TTC549 (cell line): ENCODE data around the gene CACNA2D3.

Experiments used
- FAIRE-seq: peaks from 2 replicates; lab custom pipeline; 2012; peaks lifted over from hg19 to GRCh38; lab: Jason Lieb, UNC

Gene CACNA2D3

DNA sequence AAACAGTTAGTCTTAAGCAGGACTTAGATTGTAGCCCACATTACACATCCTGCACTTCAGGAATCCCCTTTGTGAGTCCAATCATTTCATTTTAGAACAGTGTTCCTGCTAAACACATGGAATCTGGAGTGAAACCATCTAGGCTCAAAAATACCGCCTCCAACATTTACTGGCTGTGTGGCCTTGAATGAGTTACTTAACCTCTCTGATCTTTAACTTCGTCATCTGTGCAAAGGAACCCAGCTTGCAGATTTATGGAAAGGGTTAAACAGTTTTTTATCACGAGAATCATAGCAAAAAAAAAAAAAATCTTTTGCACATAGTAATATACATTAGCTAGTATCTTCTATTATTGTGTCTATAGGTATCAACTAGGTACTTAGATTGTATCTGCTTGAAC, 813.5 kb downstream of the CACNA2D3 start:
- FAIRE-seq, result no peak

DNA sequence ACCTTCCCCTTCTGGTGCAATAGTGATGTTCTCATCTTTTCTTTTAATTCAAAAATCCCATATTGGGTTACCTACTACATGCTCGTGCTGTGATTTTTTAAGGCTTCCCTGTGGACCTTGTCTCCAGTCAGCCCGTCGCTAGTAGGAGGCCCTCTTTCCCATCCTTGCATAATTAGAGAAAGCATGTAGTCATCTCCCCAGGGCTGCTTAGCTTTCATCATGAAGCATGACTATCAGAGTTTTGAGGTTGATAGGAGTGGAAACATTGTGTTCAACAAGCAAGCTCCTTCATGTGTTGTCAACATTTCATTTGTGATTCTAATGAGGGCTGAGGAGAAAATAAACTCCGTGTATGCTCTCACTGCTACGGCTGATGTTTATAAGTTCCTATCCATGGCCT, 814.2 kb downstream of the CACNA2D3 start:
- no peak for FAIRE-seq

DNA sequence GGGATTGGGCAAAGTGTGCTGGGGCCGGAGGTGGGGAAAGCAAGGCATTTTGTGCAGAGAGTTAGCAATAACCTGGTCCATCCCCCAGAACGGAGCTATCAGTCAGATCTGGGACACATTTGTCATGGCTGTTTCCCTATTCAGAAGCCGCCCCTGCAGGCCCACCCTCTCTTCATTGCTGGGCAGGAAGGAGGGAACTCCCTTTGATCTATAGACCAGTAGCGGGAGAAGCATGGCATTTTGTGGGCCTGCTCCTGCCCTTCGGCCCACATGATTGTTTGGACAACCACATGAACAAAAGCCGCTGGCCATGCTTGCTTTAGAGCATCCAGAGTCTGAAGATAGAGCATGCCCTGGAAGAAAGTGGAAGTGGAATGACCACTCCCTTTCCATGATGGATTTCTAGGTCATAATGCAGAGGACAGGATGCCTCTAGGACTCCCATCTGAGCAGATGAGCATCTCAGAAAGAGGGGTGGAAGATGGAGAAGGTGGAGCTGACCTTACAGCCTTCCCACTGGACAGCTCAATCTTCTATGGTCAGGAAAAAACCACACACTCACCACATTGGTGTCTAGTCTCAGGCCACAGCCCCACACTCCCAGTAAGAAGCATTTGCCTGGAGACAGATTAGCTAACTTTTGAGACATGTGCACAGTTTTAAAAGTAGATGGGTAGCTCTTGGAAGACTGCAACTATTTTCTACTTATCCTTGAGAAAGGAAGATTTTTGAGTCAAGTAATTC, 817.4 kb downstream of the CACNA2D3 start:
- FAIRE-seq, result no peak

DNA sequence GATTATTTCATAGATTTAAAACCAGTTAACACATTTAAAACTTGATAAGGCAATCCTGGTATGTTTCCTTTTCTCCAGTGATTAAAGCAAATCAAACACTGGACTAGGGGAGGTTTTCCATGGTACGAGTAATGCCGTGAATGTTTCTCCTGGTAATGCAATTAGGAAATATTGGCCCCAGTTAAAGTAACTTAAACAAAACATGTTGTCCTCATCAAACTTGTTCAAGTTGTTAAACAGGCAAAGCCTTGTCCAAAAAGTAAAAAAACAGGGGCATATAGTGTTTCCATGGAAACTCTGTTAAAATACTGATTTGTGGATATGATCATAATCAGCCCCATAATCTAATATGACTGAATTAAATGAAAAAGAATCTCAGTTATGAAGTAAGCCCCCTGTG, 818.6 kb downstream of the CACNA2D3 start:
- no peak for FAIRE-seq

DNA sequence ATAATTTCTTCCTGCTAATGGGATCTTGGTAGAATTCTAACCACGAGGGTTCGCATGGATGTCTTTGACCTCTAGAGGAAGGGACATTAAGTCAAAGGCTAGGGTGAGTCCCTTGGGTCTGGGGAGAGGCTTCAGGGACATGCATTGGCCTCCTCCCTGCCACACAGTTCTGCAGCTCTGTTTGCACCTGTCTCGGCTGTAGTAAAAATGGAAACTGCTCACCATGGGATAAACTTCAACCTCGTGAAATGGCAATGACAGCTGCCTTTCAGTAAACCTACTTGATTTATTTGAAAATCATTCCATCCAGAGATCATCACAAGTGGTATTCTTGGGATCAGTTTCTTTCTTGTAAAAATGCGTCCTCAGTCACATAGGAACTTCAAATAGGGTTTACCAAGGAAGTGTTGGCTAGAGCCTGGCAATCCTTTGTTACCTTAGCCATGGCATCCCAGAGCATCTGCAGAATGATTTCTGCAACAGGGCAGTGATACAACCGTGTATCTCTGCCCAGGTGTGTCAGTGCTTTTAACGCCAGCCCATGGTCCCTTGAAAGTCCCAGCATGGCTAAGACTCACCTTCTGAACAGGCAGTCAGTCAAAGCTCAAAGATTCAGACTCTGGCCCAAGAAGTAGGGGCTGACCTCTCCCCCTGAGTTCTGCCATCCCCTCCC, 819.5 kb downstream of the CACNA2D3 start:
- no peak for FAIRE-seq

DNA sequence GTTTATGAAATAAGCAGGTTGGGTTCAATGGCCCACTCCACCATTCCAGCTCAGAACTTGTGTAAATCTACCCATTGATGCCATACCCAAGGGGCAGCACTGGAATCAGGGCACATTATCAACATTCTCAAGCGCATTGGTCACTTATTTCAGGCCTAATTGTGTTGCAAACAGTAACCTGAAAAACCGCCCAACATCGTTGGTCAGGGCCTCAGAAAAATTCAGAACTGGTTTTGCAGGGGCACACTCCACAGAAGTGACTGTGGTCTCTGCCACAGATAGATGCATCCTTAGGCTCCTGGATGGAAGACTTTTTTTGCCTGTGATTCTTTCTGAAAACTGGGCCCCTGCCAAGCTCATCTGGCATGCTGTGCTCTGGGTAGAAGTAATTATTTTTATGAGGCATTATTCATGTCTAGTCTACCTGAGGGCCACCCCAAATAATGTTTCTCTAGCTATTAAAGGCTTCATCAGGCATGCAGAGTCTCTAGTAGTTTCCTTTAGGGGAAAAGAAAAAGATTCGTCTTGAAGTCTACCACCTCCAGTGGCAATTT, 827.2 kb downstream of the CACNA2D3 start:
- FAIRE-seq, result no peak

DNA sequence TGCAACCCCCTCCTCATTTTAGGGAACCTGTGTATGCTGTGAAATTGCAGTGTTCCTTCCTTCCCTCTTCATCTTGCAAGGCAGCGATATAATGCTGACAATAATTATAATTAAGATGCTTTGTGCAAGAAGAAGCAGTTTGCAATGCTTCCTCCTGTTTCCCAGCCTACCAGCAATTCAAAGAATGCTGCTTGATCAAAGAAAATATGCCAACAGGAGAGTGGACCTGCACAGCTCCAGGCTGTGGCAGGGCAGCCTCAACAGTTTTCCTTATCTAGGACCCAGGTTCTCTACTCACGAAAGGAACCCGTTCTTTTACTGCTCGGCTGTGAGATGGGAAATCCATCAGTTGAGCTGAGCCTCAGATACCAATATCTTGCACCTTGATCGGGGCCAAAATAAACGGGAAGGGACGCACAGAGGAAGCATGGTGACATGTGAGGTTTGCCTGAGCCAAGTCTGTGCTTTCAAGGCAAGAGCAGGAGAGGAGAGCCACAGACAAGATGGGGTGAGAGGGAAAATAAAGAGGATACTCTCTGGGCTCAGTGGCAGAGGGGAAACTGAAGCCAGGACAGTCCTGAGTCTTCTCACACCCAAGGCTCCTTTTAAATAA, 828.1 kb downstream of the CACNA2D3 start:
- FAIRE-seq, result no peak

DNA sequence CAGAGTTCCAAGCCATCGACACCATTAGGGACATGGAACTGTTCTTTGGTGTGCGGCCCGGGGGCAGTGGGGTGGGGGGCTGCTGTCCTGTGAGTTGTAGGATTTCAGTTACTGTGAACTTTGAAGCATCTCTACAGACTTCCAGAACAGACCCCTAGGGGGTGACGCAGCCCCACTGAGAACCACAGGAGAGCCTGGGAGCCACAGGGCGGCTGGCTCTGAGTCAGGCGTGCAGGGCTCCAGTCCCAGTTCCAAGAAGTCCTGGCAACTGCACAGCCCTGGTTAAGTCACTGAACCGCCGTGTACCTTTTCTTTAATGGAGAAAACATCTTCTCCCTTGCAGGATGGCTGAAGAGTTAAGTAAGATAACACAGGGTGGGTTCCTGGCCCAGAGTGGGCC, 829.1 kb downstream of the CACNA2D3 start:
- FAIRE-seq, result no peak

DNA sequence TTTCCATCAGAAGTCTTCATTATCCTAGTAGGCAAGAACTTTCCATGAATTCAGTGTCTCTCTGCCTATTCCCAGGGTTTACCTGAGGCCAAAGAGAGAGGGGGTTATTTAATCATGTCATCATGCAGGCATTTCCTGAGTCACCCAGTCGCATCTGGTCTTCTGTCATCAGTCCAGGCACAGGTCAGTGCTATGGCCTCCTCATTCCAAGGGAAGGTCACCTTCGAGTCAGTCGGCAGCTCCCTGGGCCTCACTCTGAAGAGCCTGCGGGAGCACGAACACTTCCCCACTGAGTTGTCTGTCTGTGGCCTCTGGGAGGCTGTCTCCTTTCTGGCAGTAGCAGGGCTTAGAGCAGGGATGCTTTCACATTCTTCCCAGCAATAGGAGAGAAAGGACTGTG, 831.7 kb downstream of the CACNA2D3 start:
- FAIRE-seq, result no peak

DNA sequence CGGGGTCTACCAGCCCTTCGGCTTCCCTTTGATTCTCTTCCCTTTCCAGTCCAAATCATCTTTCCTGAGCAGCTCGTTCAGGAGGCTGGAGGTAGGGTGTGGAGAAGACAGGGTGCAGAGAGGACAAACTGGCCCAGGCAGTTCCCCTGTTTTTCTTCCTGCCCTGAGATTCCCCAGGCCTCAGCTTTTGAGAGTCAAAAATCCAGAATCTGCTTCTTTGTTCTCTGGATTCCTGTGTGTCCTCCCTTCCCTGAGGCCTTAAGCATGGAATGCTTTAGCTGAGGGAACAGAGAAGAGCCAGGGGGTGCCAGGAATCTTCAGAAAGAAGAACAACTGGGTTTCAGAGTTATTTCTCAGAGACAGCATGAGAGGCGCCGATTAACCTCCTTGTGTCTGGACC, 832.2 kb downstream of the CACNA2D3 start:
- FAIRE-seq, result no peak

DNA sequence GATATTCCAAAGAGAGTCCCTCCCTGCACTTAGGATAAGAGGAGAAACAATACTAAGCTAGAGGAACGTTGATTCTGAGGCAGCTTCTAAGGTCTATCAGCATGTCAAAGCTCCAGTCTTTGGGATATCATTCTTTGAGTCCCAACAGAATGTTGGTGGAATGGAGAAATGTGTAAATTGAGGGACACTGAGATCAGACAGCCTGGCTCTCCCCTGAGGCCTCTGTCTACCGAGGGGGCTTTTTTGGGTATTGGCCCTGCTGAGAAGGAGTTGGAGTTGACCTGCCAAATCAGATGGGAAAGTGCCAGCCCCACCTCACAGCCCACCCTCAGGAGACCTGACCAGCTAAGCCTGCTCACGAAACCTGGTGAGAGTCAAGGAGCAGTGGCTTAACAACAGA, 833.1 kb downstream of the CACNA2D3 start:
- FAIRE-seq, result no peak

DNA sequence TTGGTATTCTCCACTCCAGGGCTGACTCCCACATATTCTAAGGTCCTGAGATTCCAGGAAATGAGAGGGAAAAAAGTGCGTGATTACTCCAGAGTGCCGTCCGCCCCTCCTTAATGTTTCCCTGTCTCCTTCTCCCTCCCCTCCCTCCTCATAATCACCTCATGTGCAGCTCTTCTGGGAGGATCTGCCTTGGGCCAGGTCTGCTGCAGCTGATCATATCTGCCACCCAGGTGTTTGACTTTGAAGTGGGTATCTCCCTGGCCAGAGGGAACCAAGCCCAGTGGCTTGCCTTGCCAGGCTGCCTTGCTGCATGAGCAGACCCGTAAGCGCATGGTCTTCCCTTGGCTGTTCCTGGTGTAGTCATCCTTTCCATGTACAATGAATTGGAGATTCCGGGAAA, 833.6 kb downstream of the CACNA2D3 start:
- no peak for FAIRE-seq

DNA sequence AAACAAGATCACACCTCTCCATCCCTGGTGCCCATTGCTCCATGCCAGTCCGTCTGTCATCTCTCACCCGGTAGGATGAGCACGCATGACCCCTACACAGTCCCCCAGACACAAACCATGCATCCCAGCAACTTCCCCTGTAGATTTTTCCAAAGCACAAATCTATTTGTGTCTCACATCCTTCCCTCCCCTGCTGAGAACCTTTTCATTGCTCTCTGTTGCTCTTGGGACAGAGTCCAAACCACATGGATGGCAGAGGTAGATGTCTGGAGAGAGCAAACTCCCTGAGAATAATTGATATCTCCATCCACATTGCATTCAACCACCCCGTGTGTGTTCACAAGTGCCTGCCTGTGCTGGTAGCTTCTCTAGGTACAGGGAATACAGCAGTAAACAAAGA, 835.4 kb downstream of the CACNA2D3 start:
- FAIRE-seq, result no peak

DNA sequence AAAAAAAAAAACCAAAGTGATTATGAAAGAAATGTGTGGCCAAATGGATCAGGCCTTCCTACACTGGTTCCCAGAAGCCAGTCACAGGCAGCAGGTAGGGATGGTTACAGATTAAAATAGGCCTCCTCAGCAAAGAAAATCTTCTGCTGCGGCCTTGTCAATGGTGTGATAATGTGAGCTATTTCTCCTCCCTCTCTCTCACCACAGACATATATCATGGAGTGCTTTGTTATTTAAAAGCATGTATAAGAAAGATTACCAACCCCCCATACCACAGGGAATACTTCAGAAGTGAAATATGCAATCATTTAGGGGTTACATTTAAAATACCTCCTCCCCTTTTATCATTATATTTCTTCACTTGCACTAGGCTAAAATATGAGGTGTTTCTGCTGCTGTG, 837.7 kb downstream of the CACNA2D3 start:
- FAIRE-seq, result no peak

DNA sequence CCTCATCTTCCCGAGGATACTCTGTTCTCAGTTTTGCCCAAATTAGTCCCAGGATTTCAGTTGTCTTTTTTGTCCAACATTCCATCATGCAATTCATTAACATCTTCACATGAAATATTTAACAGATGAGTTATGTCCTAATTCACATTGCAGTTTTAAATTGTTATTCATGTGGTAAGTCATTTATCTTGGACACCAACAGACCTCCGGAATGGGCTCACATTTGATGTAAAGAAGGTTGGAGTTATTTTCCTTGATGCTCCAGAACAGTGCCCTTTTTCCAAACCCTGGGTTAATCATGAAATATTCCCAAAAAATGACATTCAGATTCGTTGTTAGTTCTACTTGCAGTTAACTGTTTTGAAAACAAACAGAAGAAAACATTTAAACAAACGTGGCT, 838.3 kb downstream of the CACNA2D3 start:
- FAIRE-seq, result no peak

DNA sequence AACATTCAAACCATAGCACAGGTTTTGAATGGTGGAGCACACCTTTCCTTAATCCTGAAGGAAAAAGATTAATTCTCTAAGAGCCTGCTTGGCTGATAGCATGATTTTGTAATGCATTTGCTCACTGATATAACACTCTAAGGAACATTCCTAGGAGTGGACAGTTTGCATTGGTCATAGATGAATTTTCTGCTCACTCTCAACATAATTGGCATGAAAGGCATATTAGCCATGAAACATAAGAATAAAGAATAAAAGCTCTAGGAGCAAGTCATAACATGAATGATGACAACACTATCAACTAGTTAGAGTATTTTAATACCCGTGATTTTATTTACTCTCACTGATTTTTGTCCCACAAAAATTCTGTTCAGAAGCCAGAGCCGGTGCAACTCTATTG, 839.8 kb downstream of the CACNA2D3 start:
- no peak for FAIRE-seq

DNA sequence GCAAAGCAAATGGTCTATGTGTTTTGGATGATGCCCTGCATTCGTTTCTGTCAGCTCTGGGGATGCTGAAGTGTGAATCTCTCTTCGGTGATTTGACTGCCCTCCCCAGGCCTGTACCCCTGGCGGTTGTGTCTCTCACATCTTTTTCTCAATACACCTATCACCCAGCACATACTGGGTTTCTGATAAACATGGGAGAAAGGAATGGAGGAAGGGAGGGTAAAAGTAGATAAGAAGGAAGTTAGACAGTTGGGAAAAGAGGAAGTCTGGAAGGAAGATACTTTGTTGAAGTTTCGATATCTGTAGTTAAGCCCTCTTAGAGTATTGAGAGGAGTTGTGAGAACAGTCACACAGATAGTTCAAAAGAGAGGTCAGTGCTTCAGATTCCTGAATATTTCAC, 841.3 kb downstream of the CACNA2D3 start:
- FAIRE-seq, result no peak

DNA sequence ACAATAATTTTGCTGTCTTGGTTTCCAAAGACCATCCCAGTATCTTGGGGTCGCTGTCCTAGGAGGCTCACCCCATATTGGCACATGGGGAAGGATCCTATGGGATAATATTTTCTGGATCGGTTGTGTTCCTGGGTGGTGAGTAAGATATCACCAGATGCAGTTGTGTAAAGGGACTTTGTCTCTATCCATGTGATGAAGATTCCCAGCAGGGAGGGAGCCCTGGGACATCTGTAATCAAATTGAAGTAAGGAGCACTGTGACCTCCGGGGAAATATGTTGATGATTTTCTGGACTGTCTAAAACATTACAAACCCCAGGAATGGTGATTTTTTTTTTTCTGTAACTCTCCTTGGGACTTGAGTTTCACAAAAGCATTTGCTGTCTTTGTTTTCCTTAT, 841.7 kb downstream of the CACNA2D3 start:
- FAIRE-seq, result no peak

DNA sequence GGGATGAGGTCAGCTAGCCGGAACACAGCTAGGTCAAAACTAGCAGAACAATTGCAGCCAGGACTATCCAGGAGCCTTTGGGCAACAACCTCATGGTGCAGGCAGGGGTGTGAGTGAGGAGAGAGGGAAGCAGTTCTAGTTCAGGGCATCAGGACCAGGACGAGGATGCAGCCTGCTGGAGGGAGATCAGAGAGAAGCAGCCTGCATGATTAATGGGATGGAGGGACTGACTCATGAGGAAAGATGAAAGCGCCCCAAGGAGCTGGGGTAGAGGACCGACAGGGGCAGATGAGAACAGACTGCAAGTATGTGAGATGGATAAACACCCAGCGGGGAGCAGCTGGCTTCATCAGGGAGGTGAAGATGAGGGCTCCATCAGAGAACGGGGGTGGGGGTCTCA, 843.4 kb downstream of the CACNA2D3 start:
- FAIRE-seq, result no peak

DNA sequence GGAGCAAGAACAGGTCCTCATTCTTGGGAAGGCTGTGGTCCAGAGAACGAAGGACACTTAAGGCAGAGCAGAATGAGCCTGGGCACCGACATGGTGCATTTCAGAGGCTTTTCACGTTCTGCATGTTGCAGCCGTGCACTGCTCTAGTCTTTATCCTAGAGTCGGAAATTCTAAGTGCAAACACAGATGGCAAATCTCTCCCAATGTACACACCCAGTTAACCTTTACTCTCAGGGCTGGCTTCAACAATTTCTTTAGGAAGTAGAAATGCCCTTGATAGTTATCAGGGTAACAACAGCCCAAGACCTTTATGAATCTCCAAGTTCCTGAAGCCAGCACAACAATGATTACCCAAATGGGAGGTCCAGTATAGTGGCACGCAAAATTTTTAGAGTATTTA, 844.6 kb downstream of the CACNA2D3 start:
- no peak for FAIRE-seq

DNA sequence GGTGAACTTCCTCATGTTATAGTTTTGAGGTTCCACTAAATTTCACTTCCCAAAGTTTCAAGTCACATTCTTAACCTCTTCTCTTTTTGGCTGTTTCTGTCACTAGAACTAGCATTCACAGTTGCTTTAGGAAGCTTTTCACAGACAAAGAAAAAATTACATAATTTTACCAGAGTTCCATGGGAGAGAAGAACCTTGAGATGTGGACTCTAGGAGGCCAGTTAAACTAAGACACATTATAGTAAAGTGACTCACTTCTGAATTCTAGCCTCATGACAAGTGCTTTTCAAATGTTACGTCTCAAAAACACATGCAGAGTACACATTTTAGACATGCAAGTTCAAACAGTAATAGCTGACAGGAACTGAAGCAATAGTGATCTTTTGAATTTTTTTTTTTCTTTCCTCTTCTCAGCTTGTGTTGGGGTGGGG, 845.4 kb downstream of the CACNA2D3 start:
- no peak for FAIRE-seq

DNA sequence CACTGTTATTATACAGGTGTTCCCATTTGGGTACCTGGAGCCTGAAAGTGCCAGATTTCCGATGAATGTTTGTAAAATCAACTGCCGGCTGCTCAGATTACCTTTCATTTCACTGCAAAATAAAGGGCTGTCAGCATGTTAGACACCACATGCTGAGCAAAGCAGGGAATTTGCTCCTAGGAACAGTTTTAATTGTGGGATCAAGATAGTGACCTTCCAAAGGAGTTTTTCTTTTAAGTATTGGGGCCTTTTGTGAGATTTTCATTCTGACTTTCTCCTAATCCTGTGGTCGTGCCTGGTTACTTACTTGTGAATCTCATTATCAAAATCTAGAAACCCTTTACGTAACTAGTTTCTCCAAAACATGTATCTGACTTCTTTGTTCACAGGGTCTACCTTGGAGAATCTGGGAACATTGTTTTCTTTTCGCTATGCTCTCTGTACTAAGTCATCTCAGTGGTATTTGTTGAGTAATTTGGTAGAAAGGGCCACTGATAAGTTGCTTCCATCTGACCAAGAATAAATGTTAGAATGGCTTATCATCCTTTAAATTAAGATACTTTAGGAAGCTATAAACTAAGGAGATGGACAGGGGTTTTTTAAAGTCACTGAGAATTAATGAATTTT, 846.3 kb downstream of the CACNA2D3 start:
- FAIRE-seq, result no peak

DNA sequence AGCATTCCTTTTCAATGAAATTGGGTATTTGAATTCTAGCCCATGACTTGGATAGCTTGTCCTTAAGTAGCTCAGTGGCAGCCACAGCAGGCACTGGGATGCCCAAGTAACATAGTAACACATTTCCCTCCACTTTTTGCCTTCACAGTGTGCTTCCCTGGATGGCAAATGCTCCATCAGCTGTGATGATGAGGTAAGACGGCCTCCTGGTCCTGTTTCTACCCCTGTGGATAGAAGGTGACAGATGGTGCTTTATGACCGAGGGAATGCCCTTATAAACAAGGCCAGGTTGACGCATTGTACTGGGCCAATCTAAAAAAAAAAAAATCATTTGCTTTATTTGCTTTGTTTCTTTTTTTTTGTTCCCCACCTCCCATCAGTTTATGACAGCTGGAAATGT, 847.3 kb downstream of the CACNA2D3 start:
- no peak for FAIRE-seq
